HG03432 (cell line): ENCODE data around the gene ARRDC2.
"Not testable (repeated sequence)": the region's sequence is repeated elsewhere in the genome, so short reads cannot be mapped to it uniquely, and the experiment has no call there.

ENCODE experiments used
- ATAC-seq: cut with Tn5 transposase; IDR thresholded peaks from one replicate; pipeline ENCODE4 v1.9.1; 2021; ENCODE audit warnings: mild to moderate bottlenecking, moderate library complexity; ENCODE audit not compliant: unreplicated experiment

The ARRDC2 gene

GRCh38 chr19:18007917-18008673 is at the start of gene ARRDC2:
Gene ARRDC2, plus strand, starts transcription at chr19:18008170. Its CDS starts 141 bp downstream, at chr19:18008311.
- ATAC-seq = no peak

GRCh38 chr19:17963936-17964691 is 43.9 kb upstream of the ARRDC2 start:
- ATAC-seq = no peak

- ATAC-seq = no peak
These were observed 42.4 kb upstream of the ARRDC2 start for GRCh38 chr19:17965370-17966128.

- ATAC-seq = no peak
These were observed 41.9 kb upstream of the ARRDC2 start for GRCh38 chr19:17966129-17966483.

- ATAC-seq = no peak
These were observed 41.3 kb upstream of the ARRDC2 start, which contains the start of gene KCNN1 for GRCh38 chr19:17966550-17967256. Gene KCNN1, plus strand, starts transcription at chr19:17967107. Its CDS starts 6,782 bp downstream, at chr19:17973889.

- no peak for ATAC-seq
These were observed 40.5 kb upstream of the ARRDC2 start for GRCh38 chr19:17967257-17968051.

- no peak for ATAC-seq
These were observed 39.6 kb upstream of the ARRDC2 start for GRCh38 chr19:17968362-17968761.

- no peak for ATAC-seq
These were observed 38.7 kb upstream of the ARRDC2 start for GRCh38 chr19:17969096-17969792.

GRCh38 chr19:17972230-17972629 is 35.7 kb upstream of the ARRDC2 start:
- ATAC-seq = no peak

GRCh38 chr19:17973759-17974158 is 34.2 kb upstream of the ARRDC2 start:
- no peak for ATAC-seq

- no peak for ATAC-seq
These were observed 33.4 kb upstream of the ARRDC2 start for GRCh38 chr19:17974551-17974950.

- ATAC-seq = no peak
These were observed 32.9 kb upstream of the ARRDC2 start for GRCh38 chr19:17975032-17975431.

GRCh38 chr19:17977021-17977420 is 30.9 kb upstream of the ARRDC2 start:
- no peak for ATAC-seq

GRCh38 chr19:17977488-17977887 is 30.5 kb upstream of the ARRDC2 start:
- no peak for ATAC-seq

- ATAC-seq = no peak
These were observed 26.4 kb upstream of the ARRDC2 start for GRCh38 chr19:17981611-17982010.

- no peak for ATAC-seq
These were observed 25.5 kb upstream of the ARRDC2 start for GRCh38 chr19:17982430-17982829.

- ATAC-seq = no peak
These were observed 22.7 kb upstream of the ARRDC2 start for GRCh38 chr19:17985037-17985818.

GRCh38 chr19:17986569-17986968 is 21.4 kb upstream of the ARRDC2 start:
- ATAC-seq = not testable (repeated sequence)

GRCh38 chr19:17988161-17988560 is 19.8 kb upstream of the ARRDC2 start:
- no peak for ATAC-seq
